Activated CD8-positive, alpha-beta memory T cell treated with anti-CD3 and anti-CD28 coated beads, Interleukin-2, amount 50 U/mL, for 4 hours (primary cell): Measurements from ENCODE around the gene LBHD2.
"Not testable (repeated sequence)": the region's sequence is repeated elsewhere in the genome, so short reads cannot be mapped to it uniquely, and the experiment has no call there.

ENCODE experiments used
- DNase-seq: peaks from one replicate; pipeline ENCODE4 v3.0.0-alpha.2; 2020

The LBHD2 gene

GRCh38 chr14:103104654-103105452 lies 20.8 kb downstream of the LBHD2 start:
- peak; percentile 81 for DNase-seq

- DNase-seq = no peak
These were observed 21.7 kb downstream of the LBHD2 start for GRCh38 chr14:103105580-103106150.

- no peak for DNase-seq
These were observed 23.4 kb downstream of the LBHD2 start for GRCh38 chr14:103107455-103107854.

DNA sequence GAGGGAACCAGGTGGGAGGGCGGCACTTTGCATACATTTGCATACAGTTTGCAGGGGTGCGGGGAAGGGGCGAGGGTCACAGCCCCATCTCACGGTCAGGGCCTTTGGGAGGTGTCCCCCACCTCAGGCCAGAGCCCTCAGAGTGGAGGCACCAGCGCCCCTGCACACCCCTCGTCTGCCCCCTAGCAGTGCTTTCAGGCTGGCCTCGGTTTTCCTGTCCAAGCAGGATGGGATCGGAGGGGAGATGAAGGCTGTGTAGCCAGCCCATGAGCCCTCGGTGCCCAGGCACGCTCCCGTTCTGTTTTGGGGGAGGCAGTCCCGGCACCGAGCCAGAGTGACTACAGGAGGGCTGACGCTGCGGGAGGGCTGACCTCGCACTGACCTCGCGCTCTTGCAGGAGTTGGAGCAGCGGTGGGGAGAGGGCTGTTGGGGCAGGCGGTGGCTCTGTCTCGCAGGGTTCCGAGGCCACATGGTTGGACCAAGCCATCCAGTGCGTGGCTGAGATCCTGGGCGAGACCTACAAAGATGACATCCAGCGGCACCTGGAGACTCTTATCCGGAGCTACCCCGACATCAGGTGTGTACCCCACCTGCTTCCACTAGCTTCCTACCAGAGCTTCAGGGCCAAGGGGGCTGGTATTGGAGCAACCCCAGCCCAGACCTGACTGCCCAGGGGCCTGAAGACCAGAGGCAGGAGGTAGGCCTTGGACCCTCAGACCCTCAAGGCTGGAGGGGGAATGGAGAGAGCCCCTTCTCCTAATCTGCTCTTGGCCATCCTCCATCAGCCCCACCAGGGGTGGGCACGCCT lies 24.1 kb downstream of the LBHD2 start:
- no peak for DNase-seq

DNA sequence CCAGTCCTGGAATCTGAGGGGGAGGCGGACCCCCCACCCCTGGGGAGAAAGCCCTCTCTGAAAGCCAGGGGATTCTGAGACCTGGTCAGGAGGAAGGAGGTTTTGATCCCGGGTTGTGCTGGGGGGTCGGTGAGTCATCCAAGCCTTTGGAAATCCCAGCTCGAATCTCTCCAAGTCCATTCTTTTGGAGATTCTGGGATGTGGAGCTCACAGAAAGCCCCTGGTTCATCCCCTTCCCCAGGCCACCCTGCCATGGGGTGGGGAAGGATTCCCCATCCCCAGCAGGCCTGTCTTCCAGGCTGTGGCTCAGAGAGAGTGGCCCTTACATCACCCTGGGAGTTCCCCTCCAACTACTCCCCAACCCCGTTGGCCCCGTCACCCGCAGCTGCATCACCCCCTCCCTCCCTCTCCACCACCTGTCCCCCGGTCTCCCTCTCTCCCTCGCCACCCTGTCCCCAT lies 24.8 kb downstream of the LBHD2 start:
- DNase-seq = no peak

- DNase-seq = no peak
These were observed 25.8 kb downstream of the LBHD2 start for GRCh38 chr14:103109535-103110441.

DNA sequence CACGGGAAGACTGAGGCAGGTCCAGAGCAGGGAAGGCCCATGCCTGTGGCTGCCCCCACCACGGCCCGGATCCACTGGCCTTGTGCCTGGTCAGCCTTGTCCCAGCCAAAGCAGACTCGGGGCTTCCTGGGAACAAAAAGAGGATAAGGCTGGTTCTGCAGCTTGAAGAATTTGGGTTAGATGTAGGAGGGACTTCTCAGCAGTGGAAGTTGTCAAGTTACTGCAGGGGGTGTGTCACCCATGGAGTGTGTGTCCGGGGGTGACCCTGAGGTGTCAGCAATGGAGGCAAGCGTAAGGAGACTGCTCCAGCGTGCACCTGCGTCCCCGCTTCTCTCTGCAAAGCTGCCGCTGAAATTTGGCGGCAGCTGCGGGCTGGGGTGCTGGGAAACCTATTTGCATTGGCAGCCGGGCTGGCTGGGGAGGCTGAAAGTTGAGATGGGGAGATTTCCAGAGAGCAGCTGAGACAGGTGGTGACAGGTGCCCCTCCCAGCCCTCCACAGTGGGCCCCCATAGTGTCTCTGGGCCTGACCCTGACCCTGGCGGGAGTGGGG lies 26.7 kb downstream of the LBHD2 start:
- DNase-seq = no peak

DNA sequence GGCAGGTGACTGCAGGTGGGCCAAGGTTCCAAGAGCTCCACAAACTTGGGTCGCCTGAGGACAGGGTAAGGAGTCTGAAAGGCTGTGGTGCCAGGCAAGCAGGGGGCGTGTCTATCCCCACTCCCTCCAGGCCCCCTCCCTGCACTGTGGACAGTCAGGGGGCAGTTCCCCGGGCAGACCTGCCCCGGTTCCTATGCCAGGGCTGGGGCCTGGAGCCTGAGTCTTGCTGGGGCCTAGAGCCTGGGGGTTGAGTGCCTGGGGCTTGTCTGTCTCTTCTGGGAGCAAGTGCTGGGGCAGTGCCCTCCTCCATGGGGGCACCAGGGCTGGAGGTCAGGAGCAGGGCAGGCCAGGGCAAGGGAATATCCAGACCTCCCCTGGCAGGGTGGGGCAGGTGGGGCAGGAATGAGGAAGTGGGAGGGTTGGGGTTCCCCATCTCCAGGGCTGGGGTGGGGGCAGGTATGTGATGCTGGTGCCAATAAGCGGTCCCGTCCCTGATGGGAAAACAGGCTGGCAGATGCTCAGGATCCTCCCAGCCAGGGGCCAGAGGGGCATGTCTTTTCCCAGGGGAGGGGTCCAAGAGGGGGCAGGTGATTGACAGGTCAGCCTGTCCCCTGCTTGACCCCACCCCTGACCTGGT lies 27.3 kb downstream of the LBHD2 start:
- no peak for DNase-seq

DNA sequence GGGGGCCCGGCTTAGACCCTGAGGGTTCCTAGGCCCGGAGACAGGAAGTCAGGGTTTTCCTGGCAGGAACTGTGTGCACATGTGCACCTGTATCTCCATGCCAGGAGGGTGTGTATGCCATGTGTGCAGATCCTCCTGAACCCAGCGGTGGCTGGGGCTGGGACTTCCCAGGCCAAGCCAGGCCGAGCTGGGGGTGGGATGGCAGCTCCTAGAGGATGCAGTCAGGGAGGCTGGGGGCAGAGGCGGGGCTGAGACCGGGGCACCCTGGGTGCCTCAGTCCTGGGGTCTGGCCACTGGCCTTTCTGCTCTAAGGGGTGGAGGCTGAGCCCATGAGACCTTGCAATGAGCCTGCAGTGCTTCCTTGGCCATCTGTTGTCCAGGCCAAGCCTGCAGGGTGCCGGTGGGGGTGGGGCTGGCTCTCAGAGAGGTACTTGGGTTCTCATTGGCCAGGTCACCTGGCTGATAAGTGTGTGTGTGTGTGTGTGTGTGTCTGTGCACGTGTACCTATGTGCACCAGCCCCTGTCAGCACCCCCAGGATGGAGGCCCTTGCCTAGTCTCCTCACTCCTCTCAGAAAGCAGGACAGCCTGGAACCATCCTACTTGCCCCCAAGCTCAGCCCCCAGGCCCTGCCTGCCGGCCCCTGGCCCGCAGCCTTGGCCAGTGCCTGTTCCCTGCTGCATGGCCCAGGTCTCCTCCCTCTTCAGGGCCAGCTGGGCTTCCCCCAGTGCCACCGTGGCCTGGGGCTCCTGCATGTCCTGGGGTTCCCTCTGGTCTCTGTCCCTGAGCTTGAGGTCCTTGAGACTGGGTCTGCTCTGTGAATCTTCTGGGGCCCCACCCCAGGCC lies 28.6 kb downstream of the LBHD2 start:
- no peak for DNase-seq

- no peak for DNase-seq
These were observed 29.3 kb downstream of the LBHD2 start for GRCh38 chr14:103113303-103113702.

DNA sequence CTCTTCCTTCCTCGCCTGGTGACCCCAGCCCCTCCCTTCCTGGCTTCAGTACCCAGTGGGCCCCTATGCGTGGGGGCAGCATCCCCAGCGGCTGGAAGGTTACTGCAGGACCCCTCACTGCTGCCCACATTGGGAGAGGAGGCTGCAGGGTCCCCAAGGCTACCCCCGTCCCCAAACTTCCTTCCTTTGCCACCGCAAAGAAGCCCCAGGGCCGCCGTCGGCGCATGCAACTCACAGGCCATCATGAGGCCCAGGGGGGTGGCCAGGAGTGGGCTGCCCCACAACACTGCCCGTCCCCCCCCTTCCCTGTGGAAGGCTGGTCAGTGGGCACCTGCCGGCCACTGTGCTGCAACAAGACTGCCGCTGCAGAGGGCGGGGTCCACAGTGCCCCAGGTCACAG lies 29.8 kb downstream of the LBHD2 start:
- no peak for DNase-seq

DNA sequence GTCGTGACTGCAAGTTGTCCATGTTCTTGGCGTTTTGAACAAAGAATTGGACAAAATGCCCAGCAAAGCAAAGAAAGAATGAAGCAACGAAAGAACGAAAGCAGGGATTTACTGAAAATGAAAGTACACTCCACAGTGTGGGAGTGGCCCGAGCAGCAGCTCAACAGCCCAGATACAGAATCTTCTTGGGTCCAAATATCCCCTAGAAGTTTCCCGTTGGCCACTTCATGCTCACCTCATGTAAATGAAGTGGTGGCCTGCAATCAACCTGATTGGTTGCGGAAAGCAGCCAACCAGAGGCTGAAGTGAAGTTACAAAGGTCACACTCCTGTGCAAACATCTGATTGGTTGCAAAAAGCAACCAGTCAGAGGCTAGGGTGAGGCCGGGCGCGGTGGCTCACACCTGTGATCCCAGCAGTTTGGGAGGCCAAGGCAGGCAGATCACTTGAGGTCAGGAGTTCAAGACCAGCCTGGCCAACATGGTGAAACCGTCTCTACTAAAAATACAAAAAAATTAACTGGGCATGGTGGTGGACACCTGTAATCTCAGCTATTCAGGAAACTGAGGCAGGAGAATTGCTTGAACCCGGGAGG lies 31.2 kb downstream of the LBHD2 start:
- not testable (repeated sequence) for DNase-seq

DNA sequence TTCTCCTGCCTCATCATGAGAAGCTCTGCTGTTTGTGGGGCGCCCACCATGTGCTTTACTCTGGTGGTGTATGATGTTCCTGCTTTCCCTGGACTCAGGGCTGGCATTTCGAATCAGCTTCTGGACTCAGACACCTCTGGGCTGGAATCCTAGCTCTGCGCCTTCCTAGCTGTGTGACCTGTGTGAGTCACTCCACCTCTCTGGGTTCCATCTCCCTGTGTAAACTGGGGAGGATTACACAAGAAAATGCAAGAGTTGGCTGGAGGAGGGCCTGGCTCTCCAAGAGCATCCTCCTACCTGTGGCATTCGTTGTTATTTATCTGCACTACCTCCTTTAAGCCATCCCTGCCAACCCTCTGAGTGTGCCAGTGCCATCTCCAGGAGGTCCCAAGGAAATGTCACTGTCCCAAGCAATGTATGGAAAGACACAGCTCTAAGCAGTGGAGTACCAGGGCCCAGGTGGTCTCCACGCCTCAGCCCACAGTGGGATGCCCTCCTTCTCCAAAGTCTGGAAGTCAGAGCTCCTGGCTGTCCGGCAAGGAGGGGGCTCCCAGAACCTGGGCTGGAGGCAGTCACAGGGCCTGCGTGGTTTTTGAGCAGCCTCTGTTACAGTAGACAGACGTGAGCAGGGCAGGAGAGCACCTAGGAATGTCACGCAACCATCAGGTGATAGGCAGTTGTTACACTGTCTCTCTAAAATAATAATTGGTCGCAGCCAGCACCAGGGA lies 32.0 kb downstream of the LBHD2 start:
- no peak for DNase-seq

DNA sequence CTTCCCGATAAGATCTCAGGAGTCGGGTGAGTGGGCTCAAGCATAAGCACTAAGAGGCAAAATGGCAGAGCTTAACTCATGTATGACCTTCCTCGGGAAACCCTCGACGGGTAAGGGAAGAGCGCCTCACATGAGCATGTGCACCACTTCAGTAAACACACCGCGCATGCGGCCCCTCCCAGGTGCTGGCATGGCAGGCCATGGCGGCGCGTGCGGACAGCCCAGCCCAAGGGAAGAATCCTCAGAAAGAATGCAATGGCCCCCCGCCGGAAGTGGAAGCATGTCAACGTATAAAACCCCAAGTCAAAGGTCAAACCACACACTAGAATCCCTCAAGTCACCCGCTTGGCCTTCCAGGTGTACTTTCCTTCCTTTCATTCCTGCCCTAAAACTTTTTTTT lies 32.6 kb downstream of the LBHD2 start:
- no peak for DNase-seq

GRCh38 chr14:103117499-103117898 lies 33.5 kb downstream of the LBHD2 start:
- DNase-seq = not testable (repeated sequence)

GRCh38 chr14:103118018-103118662 lies 34.1 kb downstream of the LBHD2 start:
- DNase-seq = no peak

DNA sequence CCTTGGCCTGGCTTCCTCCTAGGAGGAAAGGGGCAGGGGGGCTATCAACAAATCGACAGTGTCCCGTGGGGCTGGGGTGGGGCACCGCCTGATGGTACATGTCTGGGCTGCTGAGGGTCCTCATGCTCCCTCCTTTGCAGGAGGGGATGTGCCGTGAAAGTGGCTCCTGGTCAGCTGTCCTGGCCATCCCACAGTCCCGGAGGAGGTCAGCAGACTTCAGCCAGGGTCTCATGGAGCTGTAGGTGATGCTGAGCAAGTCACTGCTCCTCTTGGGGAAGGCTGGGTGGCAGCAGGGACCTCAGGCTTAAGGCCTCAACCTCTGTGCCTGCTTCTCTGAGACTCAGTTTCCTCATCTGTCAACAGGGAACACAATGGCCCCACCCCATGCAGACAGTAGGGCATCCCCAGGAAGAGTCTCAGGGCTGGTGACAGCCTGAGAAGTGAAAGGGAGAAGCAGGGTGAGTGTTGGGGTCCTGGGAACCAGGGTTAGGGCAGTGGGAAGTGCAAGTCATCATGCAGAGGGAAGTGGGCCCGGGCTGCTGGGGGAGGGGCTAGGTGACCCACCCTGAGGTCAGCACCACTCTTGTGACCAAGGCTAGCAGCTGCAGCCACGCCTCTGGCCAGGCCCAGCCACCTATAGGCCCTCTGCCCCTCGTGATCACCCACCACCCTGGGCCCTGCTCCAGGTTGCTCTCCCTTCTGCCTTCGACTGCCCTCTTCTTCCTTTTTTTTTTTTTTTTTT lies 34.8 kb downstream of the LBHD2 start:
- no peak for DNase-seq

- not testable (repeated sequence) for DNase-seq
These were observed 35.5 kb downstream of the LBHD2 start for GRCh38 chr14:103119527-103119926.
